Measurements from ENCODE around the gene FLT1.

Gene FLT1

DNA sequence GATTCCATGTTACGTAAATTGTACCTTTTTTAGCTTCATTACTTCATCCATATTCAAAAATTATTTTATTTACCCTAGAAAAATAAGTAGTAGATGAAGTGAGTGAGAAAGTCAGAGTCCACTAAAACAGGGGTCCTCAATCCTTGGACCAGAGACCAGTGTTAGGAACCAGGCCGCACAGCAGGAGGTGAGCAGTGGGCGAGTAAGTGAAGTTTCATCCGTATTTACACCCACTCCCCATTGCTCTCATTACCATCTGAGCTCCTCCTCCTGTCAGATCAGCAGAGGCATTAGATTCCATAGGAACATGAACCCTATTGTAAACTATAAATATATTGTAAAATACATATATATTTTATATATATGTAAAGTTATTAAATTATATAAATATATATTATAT, 237.6 kb downstream of the FLT1 start:
- in situ Hi-C loops (cut with HindIII; ENCODE audit: low pct_ligation_motif_present, low pct_unique_long_range_greater_than_20kb, low sequenced_read_pairs) = no loop called here

GRCh38 chr13:28252547-28252946, 242.4 kb downstream of the FLT1 start:
- in situ Hi-C loops (cut with HindIII; ENCODE audit: low pct_ligation_motif_present, low pct_unique_long_range_greater_than_20kb, low sequenced_read_pairs) = no loop called here
- no peak for DNase-seq

More for the DNA sequence above, 237.6 kb downstream of the FLT1 start:
- no peak for DNase-seq

- in situ Hi-C loops (cut with HindIII; ENCODE audit: low pct_ligation_motif_present, low pct_unique_long_range_greater_than_20kb, low sequenced_read_pairs) = no loop called here
Observed at GRCh38 chr13:28251466-28251865, 243.5 kb downstream of the FLT1 start.

GRCh38 chr13:28250542-28250941, 244.4 kb downstream of the FLT1 start:
- DNase-seq = no peak
- in situ Hi-C loops (cut with HindIII; ENCODE audit: low pct_ligation_motif_present, low pct_unique_long_range_greater_than_20kb, low sequenced_read_pairs) = no loop called here

More at GRCh38 chr13:28251466-28251865, 243.5 kb downstream of the FLT1 start:
- DNase-seq = no peak

All from ACHN (cell line).